Naive thymus-derived CD4-positive, alpha-beta T cell (primary cell): Measurements from ENCODE around the gene PRKAG2. TPM values are rescaled to one million over a fixed set of nuclear protein-coding genes. Genes with fewer than 3 reads are reported as not detected.

ENCODE experiments used
- ATAC-seq: fragments of 150-1000 bp; cut with Tn5 transposase; 2 replicates; pipeline ENCODE4 v1.10.0; 2021; ENCODE audit warnings: mild to moderate bottlenecking, moderate library complexity
- CTCF ChIA-PET: fragments of 350-600 bp; sonication (Branson Sonifier 250); formaldehyde crosslinking; loops from one replicate; lab custom pipeline; 2021; ENCODE audit warnings: antibody characterized with exemption; lab: Charles Lee
- POLR2A ChIA-PET: fragments of 350-600 bp; sonication (Branson Sonifier 250); formaldehyde crosslinking; loops from one replicate; lab custom pipeline; 2021; ENCODE audit warnings: antibody characterized with exemption, inconsistent platforms; lab: Charles Lee
- DNase-seq, 9 donors: peaks; one replicate each; pipeline versions ENCODE4 v3.0.0 to v3.0.0-alpha.2; 2020 to 2022; ENCODE audit warnings: mixed read lengths in 1 of 9
- H3K27ac ChIP-seq: one replicate; pipeline ENCODE4 v1.7.0; 2013; ENCODE audit warnings: mild to moderate bottlenecking, low read depth, low read length, moderate library complexity
- H3K27me3 ChIP-seq, 2 donors: one replicate each; pipeline ENCODE4 v1.7.0; 2013; ENCODE audit warnings: low read length in 2 of 2, mild to moderate bottlenecking in 2 of 2, moderate library complexity in 2 of 2; ENCODE audit not compliant: control insufficient read depth in 2 of 2, insufficient read depth in 2 of 2
- H3K36me3 ChIP-seq, 3 experiments: 1 replicate in 2 of 3; 2 replicates in 1 of 3; pipeline ENCODE4 v1.7.0; 2013; ENCODE audit warnings: low read length in 3 of 3, mild to moderate bottlenecking in 3 of 3, moderate library complexity in 1 of 3; ENCODE audit not compliant: insufficient read depth in 3 of 3, control insufficient read depth in 2 of 3
- H3K4me1 ChIP-seq, 2 donors: one replicate each; pipeline ENCODE4 v1.7.0; 2013; ENCODE audit warnings: low read length in 2 of 2, mild to moderate bottlenecking in 2 of 2, moderate library complexity in 1 of 2; ENCODE audit not compliant: control insufficient read depth in 2 of 2, insufficient read depth in 2 of 2
- H3K4me3 ChIP-seq: 2 replicates; pipeline ENCODE4 v1.7.0; 2013; ENCODE audit warnings: mild to moderate bottlenecking, low read length
- H3K9me3 ChIP-seq, 3 experiments: 1 replicate in 2 of 3; 2 replicates in 1 of 3; pipeline ENCODE4 v1.7.0; 2013; ENCODE audit warnings: low read length in 3 of 3; ENCODE audit not compliant: control insufficient read depth in 2 of 3
- H3K27ac Mint-ChIP-seq, 9 donors: one replicate each; pipeline ENCODE4 v1.8.0; 2020 to 2022; ENCODE audit warnings: mixed read lengths in 9 of 9, mild to moderate bottlenecking in 8 of 9, moderate library complexity in 5 of 9, inconsistent platforms in 2 of 9
- H3K27me3 Mint-ChIP-seq, 5 donors: one replicate each; pipeline ENCODE4 v1.8.0; 2021 to 2022; ENCODE audit warnings: mixed read lengths in 5 of 5, mild to moderate bottlenecking in 1 of 5
- H3K36me3 Mint-ChIP-seq, 5 donors: one replicate each; pipeline ENCODE4 v1.8.0; 2020 to 2022; ENCODE audit warnings: mixed read lengths in 5 of 5, mild to moderate bottlenecking in 3 of 5, inconsistent platforms in 1 of 5
- H3K4me1 Mint-ChIP-seq, 7 donors: one replicate each; pipeline ENCODE4 v1.8.0; 2020 to 2022; ENCODE audit warnings: mixed read lengths in 7 of 7, mild to moderate bottlenecking in 3 of 7, inconsistent platforms in 1 of 7
- H3K4me3 Mint-ChIP-seq, 10 donors: one replicate each; pipeline ENCODE4 v1.8.0; 2020 to 2022; ENCODE audit warnings: mild to moderate bottlenecking in 10 of 10, mixed read lengths in 10 of 10, moderate library complexity in 6 of 10, inconsistent platforms in 2 of 10
- H3K9me3 Mint-ChIP-seq, 11 donors: one replicate each; pipeline ENCODE4 v1.8.0; 2020 to 2022; ENCODE audit warnings: mixed read lengths in 11 of 11, mild to moderate bottlenecking in 4 of 11, inconsistent platforms in 1 of 11, moderate library complexity in 1 of 11
- intact Hi-C, 2 donors: fragments of 100-400 bp; cut with micrococcal nuclease; formaldehyde crosslinking; loops; one replicate each; pipeline ENCODE4 v1.15.1; 2023
- polyA plus RNA-seq, 2 donors: library from polyadenylated mRNA; unstranded; fragments of 300-500 nt; fragmentation: Illumina TruSeq; gene quantifications; one replicate each; pipeline ENCODE4 v1.2.3, GENCODE V29; 2021
- total RNA-seq, 6 experiments: library from RNA in 5 of 6; stranded (reverse) in 5 of 6; gene quantifications; 1 replicate in 5 of 6; 2 replicates in 1 of 6; pipeline ENCODE4 v1.2.3 and lab custom pipeline; 2021 to 2026

The PRKAG2 gene
- total and polyA plus RNA-seq, 7 experiments from 2014 or later, result 15.0 to 74.4 (median 55.7) TPM

DNA sequence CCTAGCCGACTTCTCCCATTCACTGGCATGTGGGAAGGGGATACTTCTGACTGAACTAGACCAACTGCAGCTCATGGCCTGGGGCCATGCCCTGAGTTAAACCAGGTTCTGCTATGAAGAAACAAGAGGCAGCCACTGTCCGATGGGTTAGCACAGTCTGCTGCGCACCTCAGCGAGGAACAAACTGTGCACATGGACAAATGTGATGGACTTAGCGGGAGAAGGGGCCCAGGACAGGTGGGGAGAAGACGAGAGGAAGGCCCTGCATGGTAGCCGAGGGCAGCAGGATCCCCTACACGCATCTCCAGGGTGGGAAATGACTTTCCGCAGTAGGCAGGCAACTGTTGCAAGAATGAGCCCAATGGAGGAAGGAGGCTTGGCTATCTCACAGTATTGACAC, 115.0 kb downstream of the PRKAG2 start:
- H3K4me1 Mint-ChIP-seq, result peaks cover under 1 to 62% (median 35%) of the 10 kb centered on the region in 7 donors
- peaks cover 0 to 20% (median 5%) of the 10 kb centered on the region in 5 donors for H3K36me3 Mint-ChIP-seq
- intact Hi-C loops, result no loop called here
- Histone ChIP-seq H3K4me1 (peaks cover 0 to 13% of the 10 kb centered on the region in 2 donors), H3K9me3 (no peaks in the 10 kb centered on the region), H3K4me3 (no peak overlapping the region), H3K27me3 (no peaks in the 10 kb centered on the region), H3K27ac (no peak overlapping the region), H3K36me3 (peaks cover 0 to 6% (median 0%) of the 10 kb centered on the region in 3 experiments)
- ChIA-PET CTCF (no interaction called here), POLR2A (no interaction called here)
- H3K27me3 Mint-ChIP-seq, result no peaks in the 10 kb centered on the region
- peak overlapping the region in 3 of 9 donors; percentile 28 to 36 (median 28) for H3K27ac Mint-ChIP-seq
- H3K9me3 Mint-ChIP-seq, result peaks cover 0 to 9% (median 0%) of the 10 kb centered on the region in 11 donors
- H3K4me3 Mint-ChIP-seq, result no peak overlapping the region
- DNase-seq, result no peak
- ATAC-seq, result no peak

DNA sequence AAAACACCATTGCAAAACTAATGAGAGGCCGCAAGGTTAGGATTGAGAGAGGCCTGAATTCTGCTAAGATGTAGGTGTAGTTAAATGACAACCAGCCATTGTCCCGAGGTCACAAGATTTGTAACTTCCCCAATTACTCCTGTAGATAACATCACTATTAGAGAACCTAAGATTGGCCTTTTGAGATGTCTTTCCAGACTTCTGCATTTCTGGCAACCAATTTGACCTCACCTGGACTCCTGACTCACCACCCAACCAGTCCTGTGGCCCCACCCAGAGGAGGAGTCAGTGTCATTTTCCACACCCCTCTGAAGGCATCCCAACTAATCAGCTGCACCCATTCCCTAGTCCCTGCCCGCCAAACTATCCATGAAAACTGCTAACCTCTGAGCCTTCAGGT, 115.7 kb downstream of the PRKAG2 start:
- peak; percentile 43 for ATAC-seq
- H3K27me3 Mint-ChIP-seq, result no peaks in the 10 kb centered on the region
- peaks cover 0 to 9% (median 0%) of the 10 kb centered on the region in 11 donors for H3K9me3 Mint-ChIP-seq
- peaks cover 0 to 20% (median 5%) of the 10 kb centered on the region in 5 donors for H3K36me3 Mint-ChIP-seq
- H3K4me1 Mint-ChIP-seq, result peaks cover 8 to 62% (median 35%) of the 10 kb centered on the region in 7 donors
- no peak for DNase-seq
- H3K27me3 ChIP-seq, result no peaks in the 10 kb centered on the region
- H3K4me1 ChIP-seq, result peaks cover 4 to 12% of the 10 kb centered on the region in 2 donors
- CTCF ChIA-PET, result interaction anchor here (0.7 to 1.5 kb wide), 2 partner anchors 12 to 360 kb away, joined by 3 to 4 read pairs; no protein-coding TSS in a partner anchor
- peaks cover 0 to 6% (median 0%) of the 10 kb centered on the region in 3 experiments for H3K36me3 ChIP-seq
- intact Hi-C loops, result no loop called here
- H3K27ac Mint-ChIP-seq, result peak overlapping the region in 3 of 9 donors; percentile 28 to 84 (median 62)
- H3K27ac ChIP-seq, result no peak overlapping the region
- no peaks in the 10 kb centered on the region for H3K9me3 ChIP-seq
- POLR2A ChIA-PET, result no interaction called here
- no peak overlapping the region for H3K4me3 Mint-ChIP-seq
- no peak overlapping the region for H3K4me3 ChIP-seq

DNA sequence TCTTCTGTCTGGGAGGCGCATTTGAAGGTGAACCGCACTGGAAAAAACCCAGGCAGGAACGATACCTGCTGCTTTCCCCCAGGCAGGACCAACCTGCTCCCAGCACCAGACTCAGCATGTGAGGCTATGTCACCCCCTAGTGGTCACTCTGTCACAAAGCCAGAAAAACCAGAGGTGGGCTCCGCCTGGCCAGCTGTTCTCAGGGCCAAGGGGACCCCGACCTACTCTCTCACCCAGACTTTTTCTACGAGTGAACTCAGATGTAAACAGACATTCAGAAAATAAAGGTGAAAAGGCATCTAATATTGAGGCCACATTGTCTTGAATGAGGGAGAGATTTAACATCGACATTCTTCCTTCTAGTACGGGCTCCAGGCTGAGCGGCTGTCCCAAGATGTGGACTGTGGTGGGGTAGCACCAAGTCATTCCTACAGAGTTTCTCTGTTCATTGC, 117.3 kb downstream of the PRKAG2 start:
- Histone ChIP-seq H3K4me3 (no peak overlapping the region), H3K9me3 (no peaks in the 10 kb centered on the region), H3K27me3 (no peaks in the 10 kb centered on the region), H3K4me1 (peaks cover 12 to 22% of the 10 kb centered on the region in 2 donors), H3K27ac (no peak overlapping the region), H3K36me3 (peaks cover 0 to 2% (median 0%) of the 10 kb centered on the region in 3 experiments)
- Mint-ChIP-seq H3K4me3 (no peak overlapping the region), H3K9me3 (no peaks in the 10 kb centered on the region), H3K27me3 (no peaks in the 10 kb centered on the region), H3K36me3 (peaks cover 0 to 9% (median 0%) of the 10 kb centered on the region in 5 donors), H3K4me1 (peaks cover 17 to 60% (median 33%) of the 10 kb centered on the region in 7 donors), H3K27ac (peak overlapping the region in 6 of 9 donors; percentile 8 to 83 (median 56))
- intact Hi-C loops, result loop anchor here (1.0 to 5.0 kb wide), 10 partner anchors 10 to 444 kb away; no protein-coding TSS in a partner anchor
- DNase-seq, result peak in 8 of 9 donors; percentile 38 to 67 (median 58)
- peak; percentile 67 for ATAC-seq
- CTCF ChIA-PET, result interaction anchor here (0.6 to 1.9 kb wide), 11 partner anchors 10 to 299 kb away, joined by 3 to 10 read pairs (median 3); no protein-coding TSS in a partner anchor
- POLR2A ChIA-PET, result interaction anchor here (1.0 to 1.6 kb wide), 2 partner anchors 21 to 127 kb away, joined by 3 to 4 read pairs; no protein-coding TSS in a partner anchor

DNA sequence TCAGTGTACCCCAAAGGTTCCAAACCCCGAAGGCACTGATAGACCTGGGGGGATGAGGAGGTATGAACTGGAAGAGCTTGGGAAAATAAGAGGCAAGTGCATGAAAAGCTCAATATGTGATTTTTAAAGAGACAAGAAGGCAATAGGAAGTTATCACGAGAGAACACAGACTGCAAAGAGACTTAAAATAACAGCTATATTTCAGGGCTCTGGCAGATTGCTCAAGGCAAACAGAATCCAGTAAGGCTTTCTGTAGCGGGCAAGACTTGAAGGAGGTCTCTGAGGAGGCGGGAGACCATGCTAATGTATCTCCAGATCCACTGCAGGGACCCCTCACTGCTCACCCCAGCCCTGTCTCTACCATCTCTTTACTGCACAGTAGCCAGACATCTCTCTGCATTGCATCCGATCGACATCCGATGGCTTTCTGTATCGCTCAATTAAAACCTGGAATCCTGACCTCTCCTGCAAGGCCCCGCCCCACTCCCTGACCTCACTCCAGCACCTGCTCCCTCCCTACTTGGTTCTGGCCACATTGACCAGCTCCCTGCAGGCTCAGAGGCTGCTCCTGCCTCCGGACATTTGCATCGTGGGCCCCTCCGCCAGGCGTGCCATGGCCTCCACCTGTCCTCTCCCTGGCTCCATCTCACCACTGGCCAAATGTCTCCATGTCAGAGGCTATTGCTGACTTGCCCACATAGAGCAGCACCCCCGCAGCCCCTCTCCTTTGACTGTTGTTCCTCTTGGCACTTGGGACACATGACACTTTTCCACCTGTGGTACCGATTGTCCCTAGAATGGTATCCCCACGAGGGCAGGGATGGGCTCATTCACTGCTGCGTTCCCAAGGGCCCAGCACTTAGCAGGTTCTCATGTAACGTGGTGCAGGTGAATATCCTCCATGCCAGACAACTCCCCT, 118.0 kb downstream of the PRKAG2 start:
- intact Hi-C loops, result loop anchor here (1.0 to 5.0 kb wide), 10 partner anchors 10 to 444 kb away; no protein-coding TSS in a partner anchor
- ChIA-PET POLR2A (interaction anchor here (1.0 to 1.6 kb wide), 2 partner anchors 9 to 127 kb away, joined by 4 read pairs; no protein-coding TSS in a partner anchor), CTCF (interaction anchor here (0.6 to 1.9 kb wide), 8 partner anchors 10 to 136 kb away, joined by 3 to 10 read pairs (median 3); no protein-coding TSS in a partner anchor)
- no peaks in the 10 kb centered on the region for H3K36me3 ChIP-seq
- H3K4me3 ChIP-seq, result no peak overlapping the region
- ATAC-seq (no peak), DNase-seq (no peak)
- Mint-ChIP-seq H3K36me3 (peaks cover 0 to 9% (median 0%) of the 10 kb centered on the region in 5 donors), H3K4me1 (peaks cover 17 to 54% (median 33%) of the 10 kb centered on the region in 7 donors), H3K27ac (peak overlapping the region in 5 of 9 donors; percentile 8 to 83 (median 71)), H3K9me3 (no peaks in the 10 kb centered on the region), H3K27me3 (no peaks in the 10 kb centered on the region), H3K4me3 (no peak overlapping the region)
- H3K27ac ChIP-seq, result no peak overlapping the region
- no peaks in the 10 kb centered on the region for H3K27me3 ChIP-seq
- H3K9me3 ChIP-seq, result no peaks in the 10 kb centered on the region
- H3K4me1 ChIP-seq, result peaks cover 12 to 22% of the 10 kb centered on the region in 2 donors

DNA sequence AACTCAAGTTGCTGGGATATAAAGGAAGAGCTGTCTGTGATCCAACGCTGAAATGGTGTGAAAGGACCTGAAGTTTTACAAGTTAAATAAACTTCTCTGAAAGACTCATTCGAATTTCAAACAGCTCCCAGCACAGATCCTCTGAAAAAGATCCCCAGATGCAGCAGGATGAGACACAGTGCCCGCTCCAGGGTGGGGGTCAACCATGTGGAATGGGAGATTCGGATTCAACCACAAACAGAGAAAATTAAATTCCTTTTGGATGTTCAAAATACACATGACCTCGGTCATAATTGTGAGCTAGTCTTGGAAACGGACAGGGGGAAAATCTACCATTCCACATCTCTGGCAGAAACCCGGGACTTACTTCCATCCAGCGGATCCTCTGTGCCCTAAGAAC, 119.6 kb downstream of the PRKAG2 start:
- ChIA-PET CTCF (interaction anchor here (0.7 to 1.6 kb wide), 8 partner anchors 11 to 389 kb away, joined by 3 to 7 read pairs (median 4); no protein-coding TSS in a partner anchor), POLR2A (interaction anchor here (1.4 kb wide), 1 partner anchor 10 kb away, joined by 3 read pairs; no protein-coding TSS in a partner anchor)
- no peak overlapping the region for H3K27ac ChIP-seq
- H3K27me3 Mint-ChIP-seq, result no peaks in the 10 kb centered on the region
- H3K9me3 ChIP-seq, result no peaks in the 10 kb centered on the region
- H3K4me3 Mint-ChIP-seq, result peak overlapping the region in 2 of 10 donors; percentile 80 to 90
- no peaks in the 10 kb centered on the region for H3K9me3 Mint-ChIP-seq
- DNase-seq (no peak), ATAC-seq (no peak)
- no peaks in the 10 kb centered on the region for H3K27me3 ChIP-seq
- H3K4me1 ChIP-seq, result peaks cover 12 to 22% of the 10 kb centered on the region in 2 donors
- H3K36me3 ChIP-seq, result no peaks in the 10 kb centered on the region
- no peak overlapping the region for H3K4me3 ChIP-seq
- peaks cover 17 to 49% (median 34%) of the 10 kb centered on the region in 7 donors for H3K4me1 Mint-ChIP-seq
- H3K36me3 Mint-ChIP-seq, result peaks cover 0 to 5% (median 3%) of the 10 kb centered on the region in 5 donors
- intact Hi-C loops, result loop anchor here (2.0 to 5.0 kb wide), 3 partner anchors 124 to 440 kb away; no protein-coding TSS in a partner anchor
- peak overlapping the region in 6 of 9 donors; percentile 43 to 94 (median 90) for H3K27ac Mint-ChIP-seq

DNA sequence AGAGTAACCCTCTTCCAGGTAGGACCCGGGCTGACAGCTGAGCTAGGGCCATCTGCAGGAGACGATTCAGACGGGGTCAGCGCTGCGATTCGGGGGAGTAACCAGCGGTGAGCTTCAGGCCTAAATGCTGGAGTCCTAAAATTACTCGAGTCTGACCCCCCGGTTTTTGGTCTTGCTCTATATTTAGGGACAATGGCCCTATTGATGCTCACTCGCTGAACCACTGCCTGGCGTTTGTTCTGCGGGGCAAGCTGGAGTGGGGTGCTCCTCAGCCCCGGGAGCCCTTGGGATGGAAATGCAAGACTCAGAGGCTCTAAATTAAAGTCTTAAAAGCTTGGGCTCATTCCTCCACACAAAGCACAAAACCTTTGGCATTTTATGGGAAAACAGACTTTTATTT, 120.0 kb downstream of the PRKAG2 start:
- peak overlapping the region; percentile 42 to 97 (median 91) for H3K27ac Mint-ChIP-seq
- intact Hi-C loops, result loop anchor here (1.0 to 5.0 kb wide), 6 partner anchors 25 to 440 kb away; partner anchors contain the start of gene RHEB (in 1 of the 2)

More for the DNA sequence above, 120.0 kb downstream of the PRKAG2 start:
- CTCF ChIA-PET, result interaction anchor here (0.7 to 1.6 kb wide), 9 partner anchors 11 to 388 kb away, joined by 3 to 7 read pairs (median 4); no protein-coding TSS in a partner anchor
- ATAC-seq (no peak), DNase-seq (no peak)
- peak overlapping the region in 8 of 10 donors; percentile 7 to 90 (median 60) for H3K4me3 Mint-ChIP-seq
- no peaks in the 10 kb centered on the region for H3K27me3 ChIP-seq
- peaks cover 12 to 22% of the 10 kb centered on the region in 2 donors for H3K4me1 ChIP-seq
- peaks cover 0 to 9% (median 7%) of the 10 kb centered on the region in 5 donors for H3K36me3 Mint-ChIP-seq
- H3K36me3 ChIP-seq, result no peaks in the 10 kb centered on the region
- H3K27ac ChIP-seq, result peak overlapping the region; percentile 57
- POLR2A ChIA-PET, result interaction anchor here (1.4 kb wide), 1 partner anchor 11 kb away, joined by 3 read pairs; no protein-coding TSS in a partner anchor
- H3K9me3 ChIP-seq, result no peaks in the 10 kb centered on the region
- H3K27me3 Mint-ChIP-seq, result no peaks in the 10 kb centered on the region
- no peak overlapping the region for H3K4me3 ChIP-seq
- H3K9me3 Mint-ChIP-seq, result no peaks in the 10 kb centered on the region
- H3K4me1 Mint-ChIP-seq, result peaks cover 17 to 49% (median 34%) of the 10 kb centered on the region in 7 donors
